ENCODE data around the gene PRODH.

DNA sequence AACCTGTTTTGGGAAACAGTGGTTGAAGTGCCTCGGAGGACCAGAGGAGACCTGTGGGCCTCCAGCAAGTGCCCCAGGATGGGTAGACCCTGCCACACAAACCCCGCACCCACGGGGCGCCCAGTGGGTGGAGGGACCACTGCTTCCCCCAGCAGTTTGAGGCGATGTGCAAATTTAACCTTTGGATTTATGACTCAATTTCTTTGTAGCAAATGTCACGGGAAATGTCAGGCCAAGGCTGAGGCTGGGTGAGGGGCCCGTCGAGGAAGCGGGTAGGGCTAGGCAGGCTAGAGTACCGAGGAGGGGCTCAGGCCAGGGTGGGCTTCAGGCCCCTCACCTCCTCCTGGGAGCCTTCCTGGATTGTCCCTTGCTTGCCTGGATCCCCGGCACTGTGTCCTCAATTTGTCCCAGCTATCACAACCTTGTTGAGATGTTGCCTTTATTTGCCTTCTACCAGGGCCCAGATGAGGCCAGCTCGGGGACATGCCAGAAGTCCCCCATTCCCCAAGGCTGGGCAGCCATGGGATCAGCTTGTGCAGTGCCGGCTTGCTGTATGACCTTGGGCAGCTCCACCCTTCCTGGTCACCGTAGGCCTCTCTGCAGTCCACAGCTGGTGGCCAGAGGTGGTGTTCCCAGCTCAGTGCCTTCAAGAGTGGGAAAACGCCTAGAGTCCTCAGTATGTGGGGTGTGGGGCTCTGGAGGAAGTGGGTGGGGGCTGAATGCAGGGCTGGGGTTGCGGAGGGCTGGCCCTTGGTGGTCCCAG, 39.5 kb upstream of the PRODH start:
- no peak for TF ChIP-seq POLR2A (IDR thresholded peaks at IDR 0.05)
- TF ChIP-seq CTCF (IDR thresholded peaks at IDR 0.05), result no peak
- no peak for TF ChIP-seq POLR2AphosphoS5 (IDR thresholded peaks at IDR 0.05)
- no peak for TF ChIP-seq EP300 (IDR thresholded peaks at IDR 0.05)

All from suprapubic skin (tissue), 4 donors.